HepG2 (cell line): Measurements from ENCODE around the gene CRTC2. TPM values are rescaled to one million over a fixed set of nuclear protein-coding genes. Genes with fewer than 3 reads are reported as not detected.
A peak's percentile ranks its signal among the peaks of the same experiment; 100 is the strongest.

Experiments used
- CCDC6 ChIP-seq: sonication (generic); formaldehyde crosslinking; IDR thresholded peaks from 2 replicates; pipeline ENCODE4 v1.8.1; 2022; ENCODE audit warnings: mild to moderate bottlenecking, missing genetic modification reagents, moderate library complexity
- FOSL2 ChIP-seq: sonication (generic); formaldehyde crosslinking; IDR thresholded peaks from 2 replicates; pipeline ENCODE4 v1.4.0; 2020; ENCODE audit warnings: missing genetic modification reagents
- HIVEP1 ChIP-seq: sonication (generic); formaldehyde crosslinking; IDR thresholded peaks from 2 replicates; pipeline ENCODE4 v1.4.0; 2020; ENCODE audit warnings: mild to moderate bottlenecking, missing genetic modification reagents
- NBN ChIP-seq: fragments of 450-650 bp; conservative IDR thresholded peaks from 2 replicates; pipeline ENCODE4 v1.6.1; 2017
- PHF20 ChIP-seq: sonication (generic); formaldehyde crosslinking; IDR thresholded peaks from 2 replicates; pipeline ENCODE4 v1.5.0; 2020; ENCODE audit warnings: mild to moderate bottlenecking, missing genetic modification reagents
- SSRP1 ChIP-seq: IDR thresholded peaks from 2 replicates; pipeline ENCODE4 v1.6.1; 2016; ENCODE audit warnings: control low read depth
- ZNF224 ChIP-seq: sonication (generic); formaldehyde crosslinking; IDR thresholded peaks from 2 replicates; pipeline ENCODE4 v1.5.0; 2020; ENCODE audit warnings: mild to moderate bottlenecking, missing genetic modification reagents
- ZNF30 ChIP-seq: sonication (generic); formaldehyde crosslinking; IDR thresholded peaks from 2 replicates; pipeline ENCODE4 v1.5.0; 2020; ENCODE audit warnings: mild to moderate bottlenecking, missing genetic modification reagents
- ZNF34 ChIP-seq: sonication (generic); formaldehyde crosslinking; IDR thresholded peaks from 2 replicates; pipeline ENCODE4 v1.4.0; 2020; ENCODE audit warnings: mild to moderate bottlenecking, missing genetic modification reagents, borderline replicate concordance
- ZNF343 ChIP-seq: sonication (generic); formaldehyde crosslinking; IDR thresholded peaks from 2 replicates; pipeline ENCODE4 v1.4.0; 2020; ENCODE audit warnings: mild to moderate bottlenecking, missing genetic modification reagents
- ZNF432 ChIP-seq: sonication (generic); formaldehyde crosslinking; IDR thresholded peaks from 2 replicates; pipeline ENCODE4 v1.5.0; 2020; ENCODE audit warnings: missing genetic modification reagents, mild to moderate bottlenecking, borderline replicate concordance
- ZNF451 ChIP-seq: sonication (generic); formaldehyde crosslinking; IDR thresholded peaks from 2 replicates; pipeline ENCODE4 v1.5.0; 2020; ENCODE audit warnings: mild to moderate bottlenecking, missing genetic modification reagents
- ZNF567 ChIP-seq: sonication (generic); formaldehyde crosslinking; IDR thresholded peaks from 2 replicates; pipeline ENCODE4 v1.8.1; 2023; ENCODE audit warnings: mild to moderate bottlenecking, missing genetic modification reagents, borderline replicate concordance
- ZNF629 ChIP-seq: sonication (generic); formaldehyde crosslinking; conservative IDR thresholded peaks from 2 replicates; pipeline ENCODE4 v1.5.0; 2020; ENCODE audit warnings: missing genetic modification reagents
- polyA plus RNA-seq, 8 experiments: library from polyadenylated mRNA; depleted of rRNA in 3 of 8; stranded (reverse) in 7 of 8; unstranded in 1 of 8; fragments of >200 nt; fragmentation: Illumina TruSeq in 4 of 8; extraction: Trizol in 4 of 8; gene quantifications; 2 replicates each; pipeline versions ENCODE4 v1.2.1 to v1.2.3, GENCODE V29; 2011 to 2016; ENCODE audit warnings: low read depth in 4 of 8, missing spikeins in 1 of 8, mixed read lengths in 1 of 8; ENCODE audit not compliant: insufficient read depth in 1 of 8
- total RNA-seq, 5 experiments: library from RNA; depleted of rRNA; stranded (reverse); fragments of >200 nt; fragmentation: Illumina TruSeq; extraction: Trizol; gene quantifications; 2 replicates each; pipeline ENCODE4 v1.2.3, GENCODE V29; 2016; ENCODE audit warnings: low read depth in 1 of 5
- TF ChIP-seq, protein P1 (sequence below): sonication (generic); formaldehyde crosslinking; IDR thresholded peaks from 2 replicates; pipeline ENCODE4 v1.8.0; 2022; ENCODE audit warnings: missing genetic modification reagents, low read depth, mild to moderate bottlenecking, borderline replicate concordance
- TF ChIP-seq, protein P2 (sequence below): sonication (generic); formaldehyde crosslinking; IDR thresholded peaks from 2 replicates; pipeline ENCODE4 v1.4.0; 2020; ENCODE audit warnings: missing genetic modification reagents, low read depth, mild to moderate bottlenecking, borderline replicate concordance
- TF ChIP-seq, protein P3 (sequence below): sonication (generic); formaldehyde crosslinking; IDR thresholded peaks from 2 replicates; pipeline ENCODE4 v1.4.0; 2020; ENCODE audit warnings: missing genetic modification reagents
- TF ChIP-seq, protein P4 (sequence below), 2 experiments: sonication (generic) in 1 of 2; formaldehyde crosslinking in 1 of 2; IDR thresholded peaks; 2 replicates each; pipeline versions ENCODE4 v1.4.0 to v1.6.1; 2018 to 2020; ENCODE audit warnings: missing genetic modification reagents in 2 of 2, borderline replicate concordance in 1 of 2, low read depth in 1 of 2, mild to moderate bottlenecking in 1 of 2, missing biosample characterization in 1 of 2
- TF ChIP-seq, protein P5 (sequence below): IDR thresholded peaks from 2 replicates; pipeline ENCODE4 v1.6.1; 2016; ENCODE audit warnings: mild to moderate bottlenecking, missing biosample characterization, missing genetic modification reagents
- TF ChIP-seq, protein P6 (sequence below): sonication (generic); formaldehyde crosslinking; IDR thresholded peaks from 2 replicates; pipeline ENCODE4 v1.5.1; 2020; ENCODE audit warnings: mild to moderate bottlenecking, missing genetic modification reagents

The CRTC2 gene
- total and polyA plus RNA-seq, 2 of the 13 experiments (the other 11 are each of a cell fraction or from before 2014, with no cell fraction given) = 6.1 to 26.7 TPM

DNA sequence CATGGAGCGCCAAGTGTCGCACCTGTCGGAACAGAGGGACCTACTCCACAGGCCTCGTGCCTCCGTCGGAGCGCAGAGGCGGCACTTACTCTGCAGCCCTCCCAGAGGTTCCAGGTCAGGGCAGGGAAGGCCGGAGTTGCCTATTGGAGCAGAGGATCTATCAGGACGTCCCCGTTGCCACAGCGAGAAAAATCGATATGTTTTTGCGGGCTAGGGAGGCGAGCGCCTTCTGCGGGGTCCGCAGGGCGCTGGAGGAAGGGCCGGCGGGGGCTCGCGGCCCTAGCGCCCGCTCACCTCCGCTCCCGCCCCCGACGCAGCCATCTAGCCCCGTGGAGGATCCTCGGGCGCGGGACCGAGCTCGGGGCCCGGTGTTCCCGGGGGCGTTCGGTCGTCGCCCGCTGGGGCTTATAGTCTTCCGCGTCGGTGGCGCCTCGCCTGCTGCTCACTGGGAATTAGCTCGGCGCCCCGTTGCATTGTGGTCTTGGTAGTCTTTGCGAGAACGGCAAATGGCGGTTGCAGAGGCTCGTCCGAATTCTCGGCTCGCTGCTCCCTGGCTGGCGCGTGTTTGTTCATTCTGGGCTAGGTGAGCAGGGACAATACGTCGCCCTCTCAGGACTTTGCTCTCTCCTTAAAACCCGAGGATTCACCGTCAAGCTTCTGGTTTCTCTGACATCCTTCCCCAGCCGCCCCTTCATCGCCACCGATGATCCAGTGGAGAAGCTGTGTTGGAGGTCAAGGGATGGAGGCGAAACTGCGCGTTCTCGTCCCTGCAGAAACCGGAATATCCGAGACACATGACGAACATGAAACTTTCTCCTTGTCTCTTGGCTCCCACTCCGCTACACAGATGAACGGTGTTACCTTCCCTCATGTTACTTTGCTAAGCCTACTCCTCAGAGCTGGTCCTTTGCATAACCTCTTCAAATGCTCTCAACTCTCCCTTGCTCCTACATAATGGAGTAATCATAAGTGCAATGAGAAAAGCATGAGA, 19.1 kb upstream of the CRTC2 start, which contains the start of gene JTB (continued):
- TF ChIP-seq ZNF629 (CRISPR knock-in tag) = no peak
- TF ChIP-seq ZNF432 (CRISPR knock-in tag) = no peak
- TF ChIP-seq, protein P1, sequence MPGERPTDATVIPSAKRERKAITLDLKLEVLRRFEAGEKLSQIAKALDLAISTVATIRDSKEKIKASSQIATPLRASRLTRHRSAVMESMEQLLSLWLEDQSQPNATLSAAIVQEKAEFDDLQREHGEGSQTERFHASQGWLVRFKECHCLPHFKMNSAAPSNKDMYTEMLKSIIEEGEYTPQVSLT (CRISPR knock-in tag) = no peak
- TF ChIP-seq, protein P2, sequence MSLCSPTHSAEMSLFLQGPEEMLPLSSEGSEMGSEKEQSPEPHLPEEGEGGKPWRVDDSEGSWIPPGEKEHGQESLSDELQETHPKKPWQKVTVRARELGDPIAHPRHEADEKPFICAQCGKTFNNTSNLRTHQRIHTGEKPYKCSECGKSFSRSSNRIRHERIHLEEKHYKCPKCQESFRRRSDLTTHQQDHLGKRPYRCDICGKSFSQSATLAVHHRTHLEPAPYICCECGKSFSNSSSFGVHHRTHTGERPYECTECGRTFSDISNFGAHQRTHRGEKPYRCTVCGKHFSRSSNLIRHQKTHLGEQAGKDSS (CRISPR knock-in tag) = peak; percentile 54; the same call in 1 of the 2 replicates
- TF ChIP-seq, protein P3, sequence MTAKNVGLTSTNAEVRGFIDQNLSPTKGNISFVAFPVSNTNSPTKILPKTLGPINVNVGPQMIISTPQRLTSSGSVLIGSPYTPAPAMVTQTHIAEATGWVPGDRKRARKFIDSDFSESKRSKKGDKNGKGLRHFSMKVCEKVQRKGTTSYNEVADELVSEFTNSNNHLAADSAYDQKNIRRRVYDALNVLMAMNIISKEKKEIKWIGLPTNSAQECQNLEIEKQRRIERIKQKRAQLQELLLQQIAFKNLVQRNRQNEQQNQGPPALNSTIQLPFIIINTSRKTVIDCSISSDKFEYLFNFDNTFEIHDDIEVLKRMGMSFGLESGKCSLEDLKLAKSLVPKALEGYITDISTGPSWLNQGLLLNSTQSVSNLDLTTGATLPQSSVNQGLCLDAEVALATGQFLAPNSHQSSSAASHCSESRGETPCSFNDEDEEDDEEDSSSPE = peak; percentile 80; the same call in 1 of the 2 replicates
- peak; percentile 83 for TF ChIP-seq PHF20
- peak; percentile 88 for TF ChIP-seq ZNF451 (CRISPR knock-in tag)
- 0 out of 2 replicates have a peak, but pooled peaks have one; percentile 63 for TF ChIP-seq ZNF30 (CRISPR knock-in tag)
- no peak for TF ChIP-seq NBN
- TF ChIP-seq, protein P4, sequence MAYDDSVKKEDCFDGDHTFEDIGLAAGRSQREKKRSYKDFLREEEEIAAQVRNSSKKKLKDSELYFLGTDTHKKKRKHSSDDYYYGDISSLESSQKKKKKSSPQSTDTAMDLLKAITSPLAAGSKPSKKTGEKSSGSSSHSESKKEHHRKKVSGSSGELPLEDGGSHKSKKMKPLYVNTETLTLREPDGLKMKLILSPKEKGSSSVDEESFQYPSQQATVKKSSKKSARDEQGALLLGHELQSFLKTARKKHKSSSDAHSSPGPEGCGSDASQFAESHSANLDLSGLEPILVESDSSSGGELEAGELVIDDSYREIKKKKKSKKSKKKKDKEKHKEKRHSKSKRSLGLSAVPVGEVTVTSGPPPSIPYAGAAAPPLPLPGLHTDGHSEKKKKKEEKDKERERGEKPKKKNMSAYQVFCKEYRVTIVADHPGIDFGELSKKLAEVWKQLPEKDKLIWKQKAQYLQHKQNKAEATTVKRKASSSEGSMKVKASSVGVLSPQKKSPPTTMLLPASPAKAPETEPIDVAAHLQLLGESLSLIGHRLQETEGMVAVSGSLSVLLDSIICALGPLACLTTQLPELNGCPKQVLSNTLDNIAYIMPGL (CRISPR knock-in tag; IDR thresholded peaks at IDR 0.05; ENCODE audit: borderline replicate concordance in 1 of 2, low read depth in 1 of 2) = peak; percentile 68 to 85
- TF ChIP-seq, protein P5, sequence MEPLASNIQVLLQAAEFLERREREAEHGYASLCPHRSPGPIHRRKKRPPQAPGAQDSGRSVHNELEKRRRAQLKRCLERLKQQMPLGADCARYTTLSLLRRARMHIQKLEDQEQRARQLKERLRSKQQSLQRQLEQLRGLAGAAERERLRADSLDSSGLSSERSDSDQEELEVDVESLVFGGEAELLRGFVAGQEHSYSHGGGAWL (CRISPR knock-in tag) = peak; percentile 79
- TF ChIP-seq, protein P6, sequence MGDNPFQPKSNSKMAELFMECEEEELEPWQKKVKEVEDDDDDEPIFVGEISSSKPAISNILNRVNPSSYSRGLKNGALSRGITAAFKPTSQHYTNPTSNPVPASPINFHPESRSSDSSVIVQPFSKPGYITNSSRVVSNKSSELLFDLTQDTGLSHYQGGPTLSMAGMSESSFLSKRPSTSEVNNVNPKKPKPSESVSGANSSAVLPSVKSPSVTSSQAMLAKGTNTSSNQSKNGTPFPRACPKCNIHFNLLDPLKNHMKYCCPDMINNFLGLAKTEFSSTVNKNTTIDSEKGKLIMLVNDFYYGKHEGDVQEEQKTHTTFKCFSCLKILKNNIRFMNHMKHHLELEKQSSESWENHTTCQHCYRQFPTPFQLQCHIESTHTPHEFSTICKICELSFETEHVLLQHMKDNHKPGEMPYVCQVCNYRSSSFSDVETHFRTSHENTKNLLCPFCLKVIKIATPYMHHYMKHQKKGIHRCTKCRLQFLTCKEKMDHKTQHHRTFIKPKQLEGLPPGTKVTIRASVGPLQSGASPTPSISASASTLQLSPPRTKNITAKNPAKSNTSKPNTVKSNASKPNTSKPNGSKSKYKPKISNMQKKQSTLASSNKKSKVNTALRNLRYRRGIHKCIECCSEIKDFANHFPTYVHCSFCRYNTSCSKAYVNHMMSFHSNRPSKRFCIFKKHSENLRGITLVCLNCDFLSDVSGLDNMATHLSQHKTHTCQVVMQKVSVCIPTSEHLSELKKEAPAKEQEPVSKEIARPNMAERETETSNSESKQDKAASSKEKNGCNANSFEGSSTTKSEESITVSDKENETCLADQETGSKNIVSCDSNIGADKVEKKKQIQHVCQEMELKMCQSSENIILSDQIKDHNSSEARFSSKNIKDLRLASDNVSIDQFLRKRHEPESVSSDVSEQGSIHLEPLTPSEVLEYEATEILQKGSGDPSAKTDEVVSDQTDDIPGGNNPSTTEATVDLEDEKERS (CRISPR knock-in tag) = peak; percentile 63; the same call in 1 of the 2 replicates
- peak; percentile 69; the same call in 1 of the 2 replicates for TF ChIP-seq ZNF567 (CRISPR knock-in tag)
- TF ChIP-seq SSRP1 (CRISPR knock-in tag) = no peak
- TF ChIP-seq ZNF343 (CRISPR knock-in tag) = peak; percentile 81; the same call in 1 of the 2 replicates
- no peak for TF ChIP-seq ZNF34 (CRISPR knock-in tag)
- TF ChIP-seq FOSL2 (CRISPR knock-in tag) = peak; percentile 32; the same call in 1 of the 2 replicates
- TF ChIP-seq HIVEP1 (CRISPR knock-in tag) = peak; percentile 72
- no peak; the same call in 1 of the 2 replicates for TF ChIP-seq ZNF224 (CRISPR knock-in tag)
- no peak; the same call in 1 of the 2 replicates for TF ChIP-seq CCDC6 (CRISPR knock-in tag)
